Natural killer cell treated with Interleukin-12 subunit alpha and Interleukin-12 subunit beta and Interleukin-15 and Interleukin-18, amount 100 ng/mL, for 72 hours (primary cell): Measurements from ENCODE around the gene ANGEL2. TPM values are rescaled to one million over a fixed set of nuclear protein-coding genes. Genes with fewer than 3 reads are reported as not detected.

Experiments used
- ATAC-seq, 2 donors: fragments of 150-1000 bp; cut with Tn5 transposase in 1 of 2; sonication (Bioruptor Pico), chemical (Tn5 transposase) in 1 of 2; 2 replicates each; pipeline ENCODE4 v1.10.0; 2021
- DNase-seq: peaks from one replicate; pipeline ENCODE4 v3.0.0; 2022; ENCODE audit warnings: low spot score
- H3K27ac Mint-ChIP-seq, 2 donors: 1 replicate in 1 of 2; 2 replicates in 1 of 2; pipeline ENCODE4 v1.8.0; 2022; ENCODE audit warnings: mixed read lengths in 2 of 2, mild to moderate bottlenecking in 1 of 2, moderate library complexity in 1 of 2
- H3K27me3 Mint-ChIP-seq, 2 donors: 1 replicate in 1 of 2; 2 replicates in 1 of 2; pipeline ENCODE4 v1.8.0; 2022; ENCODE audit warnings: mixed read lengths in 2 of 2
- H3K36me3 Mint-ChIP-seq: one replicate; pipeline ENCODE4 v1.8.0; 2022; ENCODE audit warnings: mixed read lengths
- H3K4me1 Mint-ChIP-seq, 2 donors: 1 replicate in 1 of 2; 2 replicates in 1 of 2; pipeline ENCODE4 v1.8.0; 2022; ENCODE audit warnings: low read depth in 2 of 2, mixed read lengths in 2 of 2, mild to moderate bottlenecking in 1 of 2
- H3K4me3 Mint-ChIP-seq: one replicate; pipeline ENCODE4 v1.8.0; 2022; ENCODE audit warnings: mixed read lengths
- H3K9me3 Mint-ChIP-seq: 2 replicates; pipeline ENCODE4 v1.8.0; 2022; ENCODE audit warnings: mixed read lengths
- total RNA-seq, 2 donors: library from RNA; stranded (reverse); gene quantifications; one replicate each; pipeline ENCODE4 v1.2.3, GENCODE V29; 2022

Gene ANGEL2
- total RNA-seq, 2 donors from 2014 or later: 40.0 to 58.4 TPM

- Mint-ChIP-seq H3K27me3 (peaks cover 22 to 32% of the 10 kb centered on the region in 2 donors), H3K4me1 (peaks cover 0 to 3% of the 10 kb centered on the region in 2 donors), H3K9me3 (no peaks in the 10 kb centered on the region), H3K27ac (no peak overlapping the region), H3K4me3 (no peak overlapping the region), H3K36me3 (peaks cover 5% of the 10 kb centered on the region)
- ATAC-seq (no peak), DNase-seq (no peak)
Measured at GRCh38 chr1:212945463-212946160, 70.1 kb downstream of the ANGEL2 start.

GRCh38 chr1:212945056-212945455, 70.6 kb downstream of the ANGEL2 start:
- Mint-ChIP-seq H3K27ac (no peak overlapping the region), H3K36me3 (peaks cover 5% of the 10 kb centered on the region), H3K4me3 (no peak overlapping the region), H3K27me3 (peaks cover 22 to 29% of the 10 kb centered on the region in 2 donors), H3K4me1 (no peaks in the 10 kb centered on the region), H3K9me3 (no peaks in the 10 kb centered on the region)
- DNase-seq (no peak), ATAC-seq (no peak)

- H3K27ac Mint-ChIP-seq: no peak overlapping the region
- no peak overlapping the region for H3K4me3 Mint-ChIP-seq
- no peaks in the 10 kb centered on the region for H3K9me3 Mint-ChIP-seq
- H3K4me1 Mint-ChIP-seq: no peaks in the 10 kb centered on the region
- DNase-seq: no peak
- ATAC-seq: no peak
- peaks cover 5% of the 10 kb centered on the region for H3K36me3 Mint-ChIP-seq
- H3K27me3 Mint-ChIP-seq: peaks cover 20 to 29% of the 10 kb centered on the region in 2 donors
Measured at GRCh38 chr1:212944229-212944901, 71.3 kb downstream of the ANGEL2 start.

- H3K9me3 Mint-ChIP-seq: no peaks in the 10 kb centered on the region
- no peak overlapping the region for H3K4me3 Mint-ChIP-seq
- ATAC-seq (no peak), DNase-seq (no peak)
- H3K36me3 Mint-ChIP-seq: peaks cover under 1% of the 10 kb centered on the region
- peaks cover 10 to 20% of the 10 kb centered on the region in 2 donors for H3K27me3 Mint-ChIP-seq
- H3K27ac Mint-ChIP-seq: no peak overlapping the region
- no peaks in the 10 kb centered on the region for H3K4me1 Mint-ChIP-seq
Measured at GRCh38 chr1:212943393-212943710, 72.3 kb downstream of the ANGEL2 start.

- no peak for ATAC-seq
- Mint-ChIP-seq H3K9me3 (no peaks in the 10 kb centered on the region), H3K4me1 (no peaks in the 10 kb centered on the region), H3K27me3 (peaks cover 9 to 20% of the 10 kb centered on the region in 2 donors), H3K27ac (no peak overlapping the region), H3K36me3 (no peaks in the 10 kb centered on the region), H3K4me3 (no peak overlapping the region)
- DNase-seq: no peak
Measured at GRCh38 chr1:212942679-212943392, 72.8 kb downstream of the ANGEL2 start.

Other genes starting within 250 kb of the ANGEL2 start
- gene NSL1, start 224.1 kb downstream of the ANGEL2 start, total RNA-seq: 10 to 100 TPM; 27.7 to 44.7 TPM
- gene TATDN3, start 224.0 kb downstream of the ANGEL2 start, total RNA-seq: 1 to 10 TPM; 5.7 to 9.8 TPM
- under 1 TPM in 1 of 2 donors, not detected in 1; 0.86 TPM for gene SPATA45, start 168.2 kb downstream of the ANGEL2 start, total RNA-seq
- 10 to 100 TPM; 15.6 to 22.1 TPM for gene FLVCR1, start 157.6 kb downstream of the ANGEL2 start, total RNA-seq
- under 1 TPM in 1 of 2 donors, not detected in 1; 0.81 TPM for gene VASH2, start 65.3 kb downstream of the ANGEL2 start, total RNA-seq
- 10 to 100 TPM; 14.5 to 17.6 TPM for gene RPS6KC1, start 35.4 kb upstream of the ANGEL2 start, total RNA-seq